ENCODE results near the gene MPZL3.

DNA sequence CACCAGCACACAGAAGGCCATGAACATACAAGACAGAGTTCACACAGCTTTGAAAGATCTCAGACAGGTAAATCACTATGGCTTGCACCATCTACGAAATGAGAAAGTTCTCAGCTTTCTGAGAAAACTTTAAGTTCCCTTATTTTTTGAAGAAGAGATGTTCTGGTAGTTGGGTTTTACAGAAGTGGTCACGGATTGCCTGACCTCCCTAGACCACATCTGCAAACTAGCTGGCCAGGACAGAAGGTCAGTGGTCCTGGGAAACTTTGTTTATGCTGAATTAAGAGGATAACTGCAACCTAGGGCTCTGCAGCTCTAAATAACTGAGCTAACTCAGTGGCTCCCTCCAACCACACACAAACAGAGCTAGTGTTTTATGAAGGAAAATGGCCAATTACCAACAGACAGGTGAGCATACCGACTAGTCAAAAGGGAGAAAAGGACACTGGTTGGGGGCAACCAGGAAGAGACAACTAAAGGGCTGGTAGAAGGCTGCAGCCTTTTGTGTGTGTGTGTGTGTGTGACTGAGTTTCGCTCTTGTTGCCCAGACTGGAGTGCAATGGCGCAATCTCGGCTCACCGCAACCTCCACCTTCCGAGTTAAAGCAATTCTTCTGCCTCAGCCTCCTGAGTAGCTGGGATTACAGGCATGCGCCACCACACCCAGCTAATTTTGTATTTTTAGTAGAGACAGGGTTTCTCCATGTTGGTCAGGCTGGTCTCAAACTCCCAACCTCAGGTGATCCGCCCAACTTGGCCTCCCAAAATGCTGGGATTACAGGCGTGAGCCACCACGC is 67.2 kb downstream of the MPZL3 start:
- TF ChIP-seq, protein P1, sequence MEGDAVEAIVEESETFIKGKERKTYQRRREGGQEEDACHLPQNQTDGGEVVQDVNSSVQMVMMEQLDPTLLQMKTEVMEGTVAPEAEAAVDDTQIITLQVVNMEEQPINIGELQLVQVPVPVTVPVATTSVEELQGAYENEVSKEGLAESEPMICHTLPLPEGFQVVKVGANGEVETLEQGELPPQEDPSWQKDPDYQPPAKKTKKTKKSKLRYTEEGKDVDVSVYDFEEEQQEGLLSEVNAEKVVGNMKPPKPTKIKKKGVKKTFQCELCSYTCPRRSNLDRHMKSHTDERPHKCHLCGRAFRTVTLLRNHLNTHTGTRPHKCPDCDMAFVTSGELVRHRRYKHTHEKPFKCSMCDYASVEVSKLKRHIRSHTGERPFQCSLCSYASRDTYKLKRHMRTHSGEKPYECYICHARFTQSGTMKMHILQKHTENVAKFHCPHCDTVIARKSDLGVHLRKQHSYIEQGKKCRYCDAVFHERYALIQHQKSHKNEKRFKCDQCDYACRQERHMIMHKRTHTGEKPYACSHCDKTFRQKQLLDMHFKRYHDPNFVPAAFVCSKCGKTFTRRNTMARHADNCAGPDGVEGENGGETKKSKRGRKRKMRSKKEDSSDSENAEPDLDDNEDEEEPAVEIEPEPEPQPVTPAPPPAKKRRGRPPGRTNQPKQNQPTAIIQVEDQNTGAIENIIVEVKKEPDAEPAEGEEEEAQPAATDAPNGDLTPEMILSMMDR (IDR thresholded peaks at IDR 0.05) = no peak
- TF ChIP-seq POLR2A (IDR thresholded peaks at IDR 0.05) = no peak
